Measurements from ENCODE around the gene CES5A. TPM values are rescaled to one million over a fixed set of nuclear protein-coding genes. Genes with fewer than 3 reads are reported as not detected.
"Not testable (repeated sequence)": the region's sequence is repeated elsewhere in the genome, so short reads cannot be mapped to it uniquely, and the experiment has no call there.

CES5A gene
- total and polyA plus RNA-seq, 2 of the 8 experiments (the other 6 are each of a cell fraction or from before 2014, with no cell fraction given), result not detected

DNA sequence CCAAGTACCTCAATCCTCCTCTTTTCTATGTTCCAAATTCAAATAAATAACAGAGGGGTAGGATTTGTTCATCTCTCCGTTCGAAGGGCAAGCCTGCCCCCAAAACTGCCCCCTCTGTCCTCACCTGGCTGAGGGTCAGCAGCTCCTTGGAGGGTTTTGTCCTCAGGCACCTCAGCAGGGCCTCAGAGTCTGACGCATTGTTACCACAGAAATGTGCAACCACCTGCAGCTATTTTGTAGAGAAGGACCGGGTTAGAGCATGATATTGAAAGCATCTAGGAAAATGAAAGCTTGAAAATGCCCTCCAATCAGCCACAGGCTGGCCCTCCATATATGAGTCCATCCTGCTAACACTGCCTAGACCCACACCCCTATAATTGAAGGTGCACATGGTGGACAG lies 13.9 kb downstream of the CES5A start (continued):
- TF ChIP-seq CHD2 (IDR thresholded peaks at IDR 0.05; ENCODE audit: low read length), result no peak

DNA sequence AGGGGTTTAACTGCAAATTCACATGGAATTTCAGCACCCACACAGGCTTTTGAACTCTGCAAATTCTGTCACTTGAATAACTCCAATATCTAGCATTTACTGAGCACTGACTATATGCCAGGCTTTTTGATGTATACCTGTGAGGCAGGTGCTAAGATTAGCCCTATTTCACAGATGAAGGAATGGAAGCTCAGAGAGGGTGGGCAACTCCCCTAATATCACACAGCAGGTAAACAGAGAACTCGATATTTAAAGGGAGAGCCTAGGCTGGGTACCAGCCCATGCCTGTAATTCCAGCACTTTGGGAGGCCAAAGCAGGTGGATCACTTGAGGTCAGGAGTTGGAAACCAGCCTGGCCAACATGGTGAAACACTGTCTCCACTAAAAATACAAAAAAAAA lies 17.5 kb downstream of the CES5A start:
- CTCF ChIA-PET (ENCODE audit: partially characterized antibody), result interaction anchor here (0.7 kb wide), 1 partner anchor 11 kb away, joined by 3 read pairs; no protein-coding TSS in a partner anchor
- H2BK15ac ChIP-seq (ENCODE audit: low read length); H3K9ac ChIP-seq (replicated peaks in 1 of 4; ENCODE audit: extremely low read depth in 1 of 4, low read depth in 3 of 4, low read length in 3 of 4); H4K20me1 ChIP-seq (replicated peaks in 1 of 2; ENCODE audit: control insufficient read depth in 1 of 2, insufficient read depth in 2 of 2, low read length in 2 of 2); H3K4me3 ChIP-seq (ENCODE audit: extremely low read depth in 1 of 4, insufficient read depth in 2 of 4, low read depth in 3 of 4, low read length in 4 of 4); H3K4me2 ChIP-seq (ENCODE audit: insufficient read depth in 1 of 2, low read depth in 2 of 2, low read length in 2 of 2); H3K14ac ChIP-seq (ENCODE audit: insufficient read length); H4K8ac ChIP-seq (ENCODE audit: extremely low read depth, insufficient read depth, low read length); H3K56ac ChIP-seq (replicated peaks; ENCODE audit: insufficient read length, low read depth, low read length); H3K18ac ChIP-seq (ENCODE audit: extremely low read depth, low read length); H4K5ac ChIP-seq (ENCODE audit: insufficient read length, low read depth, low read length); H2BK5ac ChIP-seq (ENCODE audit: low read depth, low read length); H3K23ac ChIP-seq (ENCODE audit: insufficient read length); H3K79me1 ChIP-seq (ENCODE audit: low read depth, low read length); H3K27me3 ChIP-seq (replicated peaks in 1 of 4; ENCODE audit: control insufficient read depth in 3 of 4, extremely low read depth in 1 of 4, insufficient read depth in 3 of 4, low read length in 3 of 4); H3K27ac ChIP-seq (ENCODE audit: low read depth, low read length); H3K4ac ChIP-seq (replicated peaks; ENCODE audit: insufficient read length, low read depth, low read length); POLR2A ChIA-PET (ENCODE audit: partially characterized antibody); H3K9me3 ChIP-seq (ENCODE audit: insufficient read depth in 2 of 2, low read depth in 1 of 2, low read length in 1 of 2); H2BK120ac ChIP-seq (replicated peaks; ENCODE audit: low read depth, low read length); H2BK12ac ChIP-seq (ENCODE audit: low read depth, low read length); H3K36me3 ChIP-seq (ENCODE audit: control insufficient read depth in 2 of 4, insufficient read depth in 4 of 4, low read length in 3 of 4); H3K4me1 ChIP-seq (replicated peaks in 1 of 4; ENCODE audit: control insufficient read depth in 3 of 4, insufficient read depth in 4 of 4, low read length in 3 of 4); FAIRE-seq; H2AK5ac ChIP-seq (ENCODE audit: low read depth, low read length); DNase-seq (ENCODE audit: low read depth in 1 of 2, low spot score in 2 of 2); H3K23me2 ChIP-seq (ENCODE audit: low read depth, low read length); H3K79me2 ChIP-seq (ENCODE audit: control insufficient read depth in 1 of 2, insufficient read depth in 2 of 2, low read length in 2 of 2); H2BK20ac ChIP-seq (ENCODE audit: low read length); H2AFZ ChIP-seq (ENCODE audit: low read length); H4K91ac ChIP-seq (replicated peaks; ENCODE audit: insufficient read length, low read length): not testable (repeated sequence)
- WGBS, 2 experiments (ENCODE audit: extremely low coverage in 1 of 2, insufficient coverage in 1 of 2, insufficient read length in 1 of 2, insufficient replicate concordance in 2 of 2, low coverage in 1 of 2, low lambda C conversion rate in 2 of 2, missing lambda C conversion rate in 1 of 2), result 80% methylated on average over 1 of the region's 1 CpG; no CpG with 5 or more reads in 1 of the 2 experiments

All from H1 (cell line).